PC-9 (cell line): Measurements from ENCODE around the gene SPDYE4. TPM values are rescaled to one million over a fixed set of nuclear protein-coding genes. Genes with fewer than 3 reads are reported as not detected.

ENCODE experiments used
- BruUV-seq: library from RNA; stranded (reverse); fragments of 400-500 nt; replicated peaks from 2 replicates; lab custom pipeline; 2021; lab: Mats Ljungman, UMichigan
- CTCF ChIA-PET: fragments of 300-600 bp; sonication (Branson Sonifier 250); formaldehyde crosslinking; loops from one replicate; lab custom pipeline; 2022; ENCODE audit warnings: antibody characterized with exemption; lab: Charles Lee
- POLR2A ChIA-PET: fragments of 300-600 bp; sonication (Branson Sonifier 250); formaldehyde crosslinking; loops from one replicate; lab custom pipeline; 2022; ENCODE audit warnings: antibody characterized with exemption; ENCODE audit not compliant: unreplicated experiment; lab: Charles Lee
- DNase-seq, 2 experiments: peaks; one replicate each; pipeline versions ENCODE4 v3.0.0 to v3.0.0-alpha.2; 2015 to 2022; ENCODE audit warnings: mixed read lengths in 1 of 2
- H2AFZ ChIP-seq: fragments of 200-600 bp; sonication (generic); 2 replicates; pipeline ENCODE4 v1.8.1; 2017; ENCODE audit warnings: antibody characterized with exemption
- H3F3A ChIP-seq: fragments of 200-600 bp; sonication (generic); 2 replicates; pipeline ENCODE4 v1.8.1; 2017; ENCODE audit warnings: antibody characterized with exemption, mild to moderate bottlenecking, low read depth; ENCODE audit not compliant: insufficient read depth
- H3K27ac ChIP-seq: fragments of 200-600 bp; sonication (generic); 2 replicates; pipeline ENCODE4 v1.6.1; 2016; ENCODE audit warnings: mixed run types
- H3K27me3 ChIP-seq: fragments of 200-600 bp; sonication (generic); 2 replicates; pipeline ENCODE4 v1.6.1; 2016; ENCODE audit warnings: low read depth, mixed run types; ENCODE audit not compliant: insufficient read depth
- H3K36me3 ChIP-seq: fragments of 200-600 bp; sonication (generic); 2 replicates; pipeline ENCODE4 v1.6.1; 2016; ENCODE audit warnings: low read depth, mixed run types
- H3K4me1 ChIP-seq: fragments of 200-600 bp; sonication (generic); replicated peaks from 2 replicates; pipeline ENCODE4 v1.6.1; 2016; ENCODE audit warnings: mixed run types; ENCODE audit not compliant: insufficient read depth
- H3K4me2 ChIP-seq: fragments of 200-600 bp; sonication (generic); 2 replicates; pipeline ENCODE4 v1.6.1; 2017; ENCODE audit warnings: mixed run types
- H3K4me3 ChIP-seq: fragments of 200-600 bp; sonication (generic); 2 replicates; pipeline ENCODE4 v1.6.1; 2016; ENCODE audit warnings: mixed run types
- H3K79me2 ChIP-seq: fragments of 200-600 bp; sonication (generic); 2 replicates; pipeline ENCODE4 v1.6.1; 2017; ENCODE audit warnings: low read depth, mixed run types
- H3K9me2 ChIP-seq: fragments of 200-600 bp; sonication (generic); 2 replicates; pipeline ENCODE4 v1.8.1; 2017; ENCODE audit warnings: mild to moderate bottlenecking; ENCODE audit not compliant: insufficient read depth
- H3K9me3 ChIP-seq: fragments of 200-600 bp; sonication (generic); 2 replicates; pipeline ENCODE4 v1.8.1; 2016; ENCODE audit warnings: low read depth; ENCODE audit not compliant: insufficient read depth
- H4K20me1 ChIP-seq: fragments of 200-600 bp; sonication (generic); 2 replicates; pipeline ENCODE4 v1.8.1; 2017; ENCODE audit not compliant: insufficient read depth
- EZH2 ChIP-seq: fragments of 200-600 bp; sonication (generic); IDR thresholded peaks from 2 replicates; pipeline ENCODE4 v1.8.0; 2017; ENCODE audit warnings: antibody characterized with exemption, low read depth
- intact Hi-C: fragments of 100-400 bp; cut with micrococcal nuclease; formaldehyde crosslinking; loops from one replicate; pipeline ENCODE4 v1.10.0; 2022; ENCODE audit not compliant: unreplicated experiment
- total RNA-seq: library from RNA; stranded (reverse); gene quantifications from 2 replicates; pipeline ENCODE4 v1.2.3, GENCODE V29; 2021
- TF ChIP-seq, protein P1 (sequence below): fragments of 200-600 bp; sonication (generic); conservative IDR thresholded peaks from 2 replicates; pipeline ENCODE4 v1.6.1; 2017; ENCODE audit warnings: mixed run types, antibody characterized with exemption, mild to moderate bottlenecking, moderate library complexity

The SPDYE4 gene
- total RNA-seq, 1 experiment from 2014 or later, result not detected

GRCh38 chr17:8762012-8762411 is 3.7 kb upstream of the SPDYE4 start:
- BruUV-seq, result no TSS peak
- TF ChIP-seq, protein P1, sequence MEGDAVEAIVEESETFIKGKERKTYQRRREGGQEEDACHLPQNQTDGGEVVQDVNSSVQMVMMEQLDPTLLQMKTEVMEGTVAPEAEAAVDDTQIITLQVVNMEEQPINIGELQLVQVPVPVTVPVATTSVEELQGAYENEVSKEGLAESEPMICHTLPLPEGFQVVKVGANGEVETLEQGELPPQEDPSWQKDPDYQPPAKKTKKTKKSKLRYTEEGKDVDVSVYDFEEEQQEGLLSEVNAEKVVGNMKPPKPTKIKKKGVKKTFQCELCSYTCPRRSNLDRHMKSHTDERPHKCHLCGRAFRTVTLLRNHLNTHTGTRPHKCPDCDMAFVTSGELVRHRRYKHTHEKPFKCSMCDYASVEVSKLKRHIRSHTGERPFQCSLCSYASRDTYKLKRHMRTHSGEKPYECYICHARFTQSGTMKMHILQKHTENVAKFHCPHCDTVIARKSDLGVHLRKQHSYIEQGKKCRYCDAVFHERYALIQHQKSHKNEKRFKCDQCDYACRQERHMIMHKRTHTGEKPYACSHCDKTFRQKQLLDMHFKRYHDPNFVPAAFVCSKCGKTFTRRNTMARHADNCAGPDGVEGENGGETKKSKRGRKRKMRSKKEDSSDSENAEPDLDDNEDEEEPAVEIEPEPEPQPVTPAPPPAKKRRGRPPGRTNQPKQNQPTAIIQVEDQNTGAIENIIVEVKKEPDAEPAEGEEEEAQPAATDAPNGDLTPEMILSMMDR, result no peak
- no peak for TF ChIP-seq EZH2

DNA sequence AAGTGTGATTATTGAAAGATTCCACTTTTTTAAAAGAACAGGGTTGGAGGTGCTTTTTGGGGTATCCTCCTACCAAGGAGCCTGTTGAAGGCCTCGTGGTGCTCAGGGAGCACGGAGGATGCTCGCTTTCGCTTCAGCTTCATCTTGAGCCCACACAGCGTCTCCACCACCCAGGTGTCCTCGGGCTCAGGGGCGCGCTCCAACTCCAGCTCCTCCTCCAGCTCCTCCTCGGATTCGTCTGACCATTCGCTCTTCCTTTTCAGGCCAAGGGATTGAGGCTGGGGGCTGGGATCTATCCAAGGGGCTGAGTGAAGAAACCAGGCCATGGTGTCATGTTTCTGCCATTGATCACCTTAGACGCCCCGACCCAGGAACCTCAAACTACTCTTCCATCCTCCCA is 1.2 kb downstream of the SPDYE4 start:
- CTCF ChIA-PET, result no interaction called here
- Histone ChIP-seq H2AFZ (no peak overlapping the region), H3K4me1 (no peaks in the 10 kb centered on the region), H3K36me3 (no peaks in the 10 kb centered on the region), H3K27me3 (peaks cover 76% of the 10 kb centered on the region), H3K4me3 (no peak overlapping the region), H3F3A (no peaks in the 10 kb centered on the region), H3K9me3 (no peaks in the 10 kb centered on the region), H3K4me2 (no peak overlapping the region), H3K79me2 (no peaks in the 10 kb centered on the region), H4K20me1 (no peaks in the 10 kb centered on the region), H3K9me2 (no peaks in the 10 kb centered on the region), H3K27ac (no peak overlapping the region)
- intact Hi-C loops, result no loop called here
- no TSS peak for BruUV-seq
- DNase-seq, result no peak
- TF ChIP-seq, protein P1, result no peak
- no peak for TF ChIP-seq EZH2
- POLR2A ChIA-PET, result no interaction called here

More at GRCh38 chr17:8762012-8762411, 3.7 kb upstream of the SPDYE4 start:
- no peaks in the 10 kb centered on the region for H3K36me3 ChIP-seq
- H3K79me2 ChIP-seq, result no peaks in the 10 kb centered on the region
- H3K4me3 ChIP-seq, result no peak overlapping the region
- no peak overlapping the region for H2AFZ ChIP-seq
- H3K9me2 ChIP-seq, result no peaks in the 10 kb centered on the region
- peaks cover 62% of the 10 kb centered on the region for H3K27me3 ChIP-seq
- H3K27ac ChIP-seq, result no peak overlapping the region
- H3K4me1 ChIP-seq, result no peaks in the 10 kb centered on the region
- H3F3A ChIP-seq, result no peaks in the 10 kb centered on the region
- no peaks in the 10 kb centered on the region for H4K20me1 ChIP-seq
- DNase-seq, result no peak
- no peak overlapping the region for H3K4me2 ChIP-seq
- POLR2A ChIA-PET, result no interaction called here
- intact Hi-C loops, result no loop called here
- H3K9me3 ChIP-seq, result no peaks in the 10 kb centered on the region
- CTCF ChIA-PET, result no interaction called here

DNA sequence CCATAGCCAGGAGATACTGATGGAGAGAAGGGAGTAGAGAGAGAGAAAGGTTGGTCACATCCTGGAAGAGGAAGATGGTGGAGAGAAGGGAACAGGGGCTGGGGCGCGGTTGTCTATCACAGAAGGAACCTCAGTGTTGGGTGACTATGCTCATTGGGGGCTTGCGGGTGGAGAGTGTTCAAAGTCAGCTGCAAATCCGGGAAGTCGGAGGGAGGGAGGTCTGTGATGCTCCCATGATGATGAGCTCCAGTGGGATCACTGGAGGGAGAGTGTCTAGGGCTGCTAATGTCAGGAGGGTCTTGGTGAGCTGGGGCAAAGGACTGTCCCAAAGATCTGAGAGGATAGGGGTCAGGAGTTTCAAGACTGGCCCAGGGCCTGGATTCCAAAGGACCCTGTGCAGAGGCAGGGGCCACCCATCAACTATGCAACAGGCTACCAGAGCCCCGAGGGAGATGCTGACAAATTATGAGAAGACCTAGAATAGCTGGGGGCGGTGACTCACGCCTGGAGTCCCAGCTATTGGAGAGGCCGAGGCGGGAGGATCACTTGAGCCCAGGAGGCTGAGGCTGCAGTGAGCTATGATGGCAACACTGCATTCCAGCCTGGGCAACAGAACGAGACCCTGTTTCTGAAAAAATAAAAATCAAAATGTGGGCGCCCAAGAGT is 2.6 kb downstream of the SPDYE4 start:
- Histone ChIP-seq H3F3A (no peaks in the 10 kb centered on the region), H3K27ac (no peak overlapping the region), H3K27me3 (peaks cover 64% of the 10 kb centered on the region), H3K4me2 (no peak overlapping the region), H3K79me2 (no peaks in the 10 kb centered on the region), H3K4me3 (no peak overlapping the region), H4K20me1 (no peaks in the 10 kb centered on the region), H3K4me1 (no peaks in the 10 kb centered on the region), H3K9me2 (no peaks in the 10 kb centered on the region), H3K9me3 (no peaks in the 10 kb centered on the region), H3K36me3 (no peaks in the 10 kb centered on the region), H2AFZ (no peak overlapping the region)
- POLR2A ChIA-PET, result no interaction called here
- CTCF ChIA-PET, result interaction anchor here (1.0 kb wide), 1 partner anchor 10 kb away, joined by 3 read pairs; no protein-coding TSS in a partner anchor
- BruUV-seq, result no TSS peak
- intact Hi-C loops, result no loop called here
- TF ChIP-seq EZH2, result no peak
- TF ChIP-seq, protein P1, result no peak
- DNase-seq, result no peak
